Neural cell (in vitro differentiated cells): ENCODE measurements around the gene CPPED1. TPM values are rescaled to one million over a fixed set of nuclear protein-coding genes. Genes with fewer than 3 reads are reported as not detected.
A peak's percentile ranks its signal among the peaks of the same experiment; 100 is the strongest.
"Not testable (repeated sequence)": the region's sequence is repeated elsewhere in the genome, so short reads cannot be mapped to it uniquely, and the experiment has no call there.

Experiments used
- H2AFZ ChIP-seq: fragments of 200-600, 300-800 bp; sonication (generic), shearing (Covaris generic); 2 replicates; pipeline ENCODE4 v1.6.0; 2014; ENCODE audit warnings: low read depth, mild to moderate bottlenecking, antibody characterized with exemption, low read length, moderate library complexity
- H3F3A ChIP-seq: fragments of 200-600 bp; shearing (Covaris generic); 2 replicates; pipeline ENCODE4 v1.6.1; 2016; ENCODE audit warnings: mild to moderate bottlenecking, moderate library complexity, mixed read lengths, antibody characterized with exemption, low read length; ENCODE audit not compliant: insufficient read depth, poor library complexity, severe bottlenecking
- H3K27ac ChIP-seq: fragments of 200-600, 300-800 bp; sonication (generic), shearing (Covaris generic); 2 replicates; pipeline ENCODE4 v1.5.1; 2014; ENCODE audit warnings: mild to moderate bottlenecking, low read length, moderate library complexity
- H3K27me3 ChIP-seq: fragments of 300-800, 200-600 bp; sonication (generic), shearing (Covaris generic); 2 replicates; pipeline ENCODE4 v1.6.0; 2014; ENCODE audit warnings: mild to moderate bottlenecking, low read depth, low read length, moderate library complexity; ENCODE audit not compliant: insufficient read depth
- H3K36me3 ChIP-seq: fragments of 300-800, 200-600 bp; sonication (generic), shearing (Covaris generic); 2 replicates; pipeline ENCODE4 v1.5.1; 2014; ENCODE audit warnings: mild to moderate bottlenecking, antibody characterized with exemption, low read length, moderate library complexity; ENCODE audit not compliant: insufficient read depth
- H3K4me2 ChIP-seq: fragments of 300-800, 200-600 bp; sonication (generic), shearing (Covaris generic); 2 replicates; pipeline ENCODE4 v1.6.0; 2014; ENCODE audit warnings: mild to moderate bottlenecking, low read length
- H3K4me3 ChIP-seq: fragments of 300-800, 200-600 bp; sonication (generic), shearing (Covaris generic); 2 replicates; pipeline ENCODE4 v1.5.1; 2014; ENCODE audit warnings: mild to moderate bottlenecking, low read length, moderate library complexity
- H3K79me2 ChIP-seq: fragments of 200-600 bp; shearing (Covaris generic); replicated peaks from 2 replicates; pipeline ENCODE4 v1.6.0; 2014; ENCODE audit warnings: mild to moderate bottlenecking, low read length, moderate library complexity; ENCODE audit not compliant: insufficient read depth
- H3K9ac ChIP-seq: fragments of 300-800, 200-600 bp; sonication (generic), shearing (Covaris generic); 2 replicates; pipeline ENCODE4 v1.6.1; 2016; ENCODE audit warnings: mild to moderate bottlenecking, low read length, mixed read lengths
- H3K9me2 ChIP-seq: fragments of 200-600 bp; shearing (Covaris generic); 2 replicates; pipeline ENCODE4 v1.6.1; 2016; ENCODE audit warnings: mild to moderate bottlenecking, low read length, mixed read lengths; ENCODE audit not compliant: insufficient read depth
- H3K9me3 ChIP-seq: fragments of 200-600, 300-800 bp; sonication (generic), shearing (Covaris generic); 2 replicates; pipeline ENCODE4 v1.6.1; 2016; ENCODE audit warnings: mild to moderate bottlenecking, mixed run types, low read length, moderate library complexity, mixed read lengths
- H4K20me1 ChIP-seq: fragments of 200-600 bp; shearing (Covaris generic); 2 replicates; pipeline ENCODE4 v1.6.1; 2016; ENCODE audit warnings: mild to moderate bottlenecking, mixed run types; ENCODE audit not compliant: insufficient read depth
- CTCF ChIP-seq: fragments of 450-650 bp; IDR thresholded peaks from 2 replicates; pipeline ENCODE4 v1.5.1; 2014; ENCODE audit warnings: antibody characterized with exemption, mild to moderate bottlenecking, moderate library complexity; ENCODE audit not compliant: poor library complexity, severe bottlenecking
- EP300 ChIP-seq: fragments of 450-650 bp; conservative IDR thresholded peaks from 2 replicates; pipeline ENCODE4 v1.6.1; 2014; ENCODE audit warnings: antibody characterized with exemption, mild to moderate bottlenecking, moderate library complexity; ENCODE audit not compliant: poor library complexity, severe bottlenecking
- EZH2 ChIP-seq: fragments of 200-600, 300-800 bp; shearing (Covaris generic), sonication (generic); IDR thresholded peaks from 2 replicates; pipeline ENCODE4 v1.6.1; 2014; ENCODE audit warnings: antibody characterized with exemption, low read length, borderline replicate concordance, mild to moderate bottlenecking; ENCODE audit not compliant: insufficient read depth, poor library complexity, severe bottlenecking
- MXI1 ChIP-seq: fragments of 450-650 bp; conservative IDR thresholded peaks from 2 replicates; pipeline ENCODE4 v1.6.1; 2014; ENCODE audit warnings: antibody characterized with exemption, mild to moderate bottlenecking; ENCODE audit not compliant: poor library complexity, severe bottlenecking
- POLR2AphosphoS5 ChIP-seq: IDR thresholded peaks from 2 replicates; pipeline ENCODE4 v1.6.1; 2012
- RAD21 ChIP-seq: fragments of 450-650 bp; conservative IDR thresholded peaks from 2 replicates; pipeline ENCODE4 v1.6.1; 2014; ENCODE audit warnings: antibody characterized with exemption, mild to moderate bottlenecking, moderate library complexity
- REST ChIP-seq: IDR thresholded peaks from 2 replicates; pipeline ENCODE4 v1.6.1; 2012; ENCODE audit warnings: borderline replicate concordance
- SMC3 ChIP-seq: fragments of 450-650 bp; conservative IDR thresholded peaks from 2 replicates; pipeline ENCODE4 v1.6.1; 2014; ENCODE audit warnings: antibody characterized with exemption, mild to moderate bottlenecking, moderate library complexity; ENCODE audit not compliant: poor library complexity
- TAF1 ChIP-seq: IDR thresholded peaks from 2 replicates; pipeline ENCODE4 v1.6.1; 2012; ENCODE audit warnings: low read depth
- polyA plus RNA-seq: library from polyadenylated mRNA; depleted of rRNA; stranded (reverse); fragments of >200 nt; gene quantifications from 2 replicates; pipeline ENCODE4 v1.2.3, GENCODE V29; 2014

Gene CPPED1
- polyA plus RNA-seq, 1 donor from 2014 or later, result 2.5 TPM

GRCh38 chr16:12819126-12820117 is 15.7 kb upstream of the CPPED1 start:
- H4K20me1 ChIP-seq, result no peaks in the 10 kb centered on the region
- H3K79me2 ChIP-seq, result no peaks in the 10 kb centered on the region
- no peak overlapping the region for H2AFZ ChIP-seq

DNA sequence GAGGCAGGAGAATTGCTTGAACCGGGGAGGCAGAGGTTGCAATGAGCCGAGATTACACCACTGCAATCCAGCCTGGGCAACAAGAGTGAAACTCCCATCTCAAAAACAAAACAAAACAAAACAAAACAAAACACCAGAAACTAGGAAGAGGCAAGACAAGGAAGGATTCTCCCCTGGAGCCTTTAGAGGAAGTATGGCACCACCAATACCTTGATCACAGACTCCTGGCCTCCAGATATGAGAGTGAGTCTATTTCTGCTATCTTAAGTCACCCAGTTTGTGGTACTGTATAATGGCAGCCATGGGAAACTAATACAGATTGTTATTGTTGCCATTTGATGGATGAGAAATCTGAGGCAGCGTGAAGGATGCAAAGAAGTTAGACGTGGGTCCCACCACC is 14.6 kb upstream of the CPPED1 start:
- H3F3A ChIP-seq, result no peaks in the 10 kb centered on the region

More at GRCh38 chr16:12819126-12820117, 15.7 kb upstream of the CPPED1 start:
- Histone ChIP-seq H3K4me2 (no peak overlapping the region), H3K4me3 (no peak overlapping the region), H3F3A (no peaks in the 10 kb centered on the region), H3K9me2 (no peaks in the 10 kb centered on the region), H3K9ac (no peak overlapping the region), H3K36me3 (no peaks in the 10 kb centered on the region), H3K27me3 (no peaks in the 10 kb centered on the region), H3K27ac (no peak overlapping the region), H3K9me3 (no peaks in the 10 kb centered on the region)
- TF ChIP-seq CTCF, result peak; percentile 27
- no peak for TF ChIP-seq SMC3

DNA sequence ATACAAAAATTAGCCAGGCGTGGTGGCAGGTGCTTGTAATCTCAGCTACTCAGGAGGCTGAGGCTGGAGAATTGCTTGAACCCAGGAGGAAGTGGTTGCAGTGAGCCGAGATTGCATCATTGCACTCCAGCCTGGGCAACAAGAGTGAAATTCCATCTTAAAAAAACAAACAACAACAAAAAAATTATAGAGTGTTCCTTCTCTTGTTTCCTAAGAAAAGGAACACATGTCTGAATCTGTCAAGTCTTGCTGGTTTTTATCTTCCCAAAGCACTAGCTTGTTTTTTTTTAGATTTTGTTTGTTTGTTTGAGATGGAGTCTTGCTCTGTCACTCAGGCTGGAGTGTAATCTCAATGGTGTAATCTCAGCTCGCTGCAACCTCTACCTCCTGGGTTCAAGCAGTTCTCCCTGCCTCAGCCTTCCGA is 13.1 kb upstream of the CPPED1 start:
- H3K4me3 ChIP-seq, H3K27me3 ChIP-seq, H3F3A ChIP-seq, H3K79me2 ChIP-seq, H2AFZ ChIP-seq, H3K9me2 ChIP-seq, H3K4me2 ChIP-seq, H3K27ac ChIP-seq, H3K36me3 ChIP-seq, H3K9me3 ChIP-seq, H4K20me1 ChIP-seq, H3K9ac ChIP-seq: not testable (repeated sequence)

More for the DNA sequence above, 14.6 kb upstream of the CPPED1 start:
- H3K27ac ChIP-seq, result no peak overlapping the region
- H4K20me1 ChIP-seq, result no peaks in the 10 kb centered on the region
- no peaks in the 10 kb centered on the region for H3K36me3 ChIP-seq
- no peaks in the 10 kb centered on the region for H3K9me2 ChIP-seq
- H2AFZ ChIP-seq, result no peak overlapping the region
- TF ChIP-seq CTCF (no peak), POLR2AphosphoS5 (no peak), MXI1 (no peak), SMC3 (no peak), EZH2 (no peak), RAD21 (no peak), REST (no peak), TAF1 (no peak), EP300 (no peak)
- H3K4me3 ChIP-seq, result no peak overlapping the region
- H3K27me3 ChIP-seq, result no peaks in the 10 kb centered on the region
- H3K79me2 ChIP-seq, result no peaks in the 10 kb centered on the region
- H3K4me2 ChIP-seq, result no peak overlapping the region
- H3K9ac ChIP-seq, result no peak overlapping the region
- no peaks in the 10 kb centered on the region for H3K9me3 ChIP-seq
